ENCODE results near the gene TH.
A peak's percentile ranks its signal among the peaks of the same experiment; 100 is the strongest.

TH gene

DNA sequence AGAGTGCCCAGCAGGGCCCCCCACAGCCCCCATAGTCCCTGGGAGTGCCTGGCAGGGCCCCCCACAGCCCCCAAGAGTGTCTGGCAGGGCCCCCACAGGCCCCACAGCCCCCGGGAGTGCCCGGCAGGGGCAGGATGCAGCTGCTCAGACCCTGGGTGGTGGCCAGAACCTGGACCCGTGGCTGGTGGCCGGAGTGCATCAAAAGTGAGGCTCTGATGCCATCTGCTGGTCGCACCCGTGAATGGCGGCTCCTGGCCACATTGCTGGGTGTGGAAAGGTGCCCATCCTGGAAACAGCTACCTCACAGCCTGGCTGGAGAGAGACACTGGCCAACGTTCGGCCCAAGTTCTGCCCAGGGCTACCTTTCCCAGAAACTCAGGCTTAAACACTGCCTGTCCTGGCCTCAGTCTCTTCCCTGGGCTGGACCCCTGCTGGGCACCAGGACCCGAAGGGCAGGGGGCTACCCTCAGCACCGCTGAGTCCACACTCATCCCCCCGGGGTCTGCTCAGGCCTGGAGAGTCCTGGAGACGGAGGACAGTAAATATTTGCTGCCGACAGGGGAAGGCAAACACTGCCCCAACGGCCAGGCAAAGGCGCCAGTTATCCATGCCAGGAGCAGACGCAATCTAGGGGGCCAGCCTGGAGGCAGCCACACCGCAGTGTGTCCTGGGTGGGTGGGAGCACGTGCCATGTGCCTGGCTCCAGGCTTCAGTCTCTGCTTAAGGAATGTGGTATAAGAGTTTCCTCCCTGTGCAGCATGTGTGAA is 15.0 kb downstream of the TH start:
- Histone ChIP-seq H3K9me3 (no peaks in the 10 kb centered on the region), H3K27me3 (no peaks in the 10 kb centered on the region), H3K4me3 (ENCODE audit: low read depth, low read length) (no peak overlapping the region), H3K4me1 (no peaks in the 10 kb centered on the region; the same call in 1 of the 2 replicates), H3K36me3 (no peaks in the 10 kb centered on the region)
- DNase-seq, result peak; percentile 79
- TF ChIP-seq, protein P1, sequence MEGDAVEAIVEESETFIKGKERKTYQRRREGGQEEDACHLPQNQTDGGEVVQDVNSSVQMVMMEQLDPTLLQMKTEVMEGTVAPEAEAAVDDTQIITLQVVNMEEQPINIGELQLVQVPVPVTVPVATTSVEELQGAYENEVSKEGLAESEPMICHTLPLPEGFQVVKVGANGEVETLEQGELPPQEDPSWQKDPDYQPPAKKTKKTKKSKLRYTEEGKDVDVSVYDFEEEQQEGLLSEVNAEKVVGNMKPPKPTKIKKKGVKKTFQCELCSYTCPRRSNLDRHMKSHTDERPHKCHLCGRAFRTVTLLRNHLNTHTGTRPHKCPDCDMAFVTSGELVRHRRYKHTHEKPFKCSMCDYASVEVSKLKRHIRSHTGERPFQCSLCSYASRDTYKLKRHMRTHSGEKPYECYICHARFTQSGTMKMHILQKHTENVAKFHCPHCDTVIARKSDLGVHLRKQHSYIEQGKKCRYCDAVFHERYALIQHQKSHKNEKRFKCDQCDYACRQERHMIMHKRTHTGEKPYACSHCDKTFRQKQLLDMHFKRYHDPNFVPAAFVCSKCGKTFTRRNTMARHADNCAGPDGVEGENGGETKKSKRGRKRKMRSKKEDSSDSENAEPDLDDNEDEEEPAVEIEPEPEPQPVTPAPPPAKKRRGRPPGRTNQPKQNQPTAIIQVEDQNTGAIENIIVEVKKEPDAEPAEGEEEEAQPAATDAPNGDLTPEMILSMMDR (IDR thresholded peaks at IDR 0.05; ENCODE audit: low read depth, low read length), result peak; percentile 62

DNA sequence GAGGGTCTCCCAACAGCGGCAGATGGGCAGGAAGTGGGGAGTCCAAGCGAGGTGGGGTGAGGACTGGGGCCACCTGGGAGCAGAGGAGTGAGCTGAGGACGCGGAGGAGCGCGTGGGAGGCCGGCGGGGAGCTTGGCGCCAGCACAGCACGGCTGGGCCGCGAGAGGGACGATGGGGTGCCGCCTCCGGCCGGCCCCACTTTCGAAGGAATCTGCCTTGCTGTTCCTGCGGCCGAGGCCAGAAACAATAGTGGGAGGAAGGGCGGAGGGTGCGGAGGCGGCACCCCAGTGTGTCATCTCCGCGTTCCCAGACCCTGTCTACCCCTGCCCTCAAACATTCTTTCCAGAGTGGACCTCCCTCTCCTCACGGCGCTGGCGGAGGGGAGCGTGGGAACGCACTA is 16.1 kb downstream of the TH start:
- no peak overlapping the region for H3K4me3 ChIP-seq (ENCODE audit: low read depth, low read length)
- H3K9me3 ChIP-seq, result no peaks in the 10 kb centered on the region
- DNase-seq, result no peak
- no peaks in the 10 kb centered on the region for H3K36me3 ChIP-seq
- TF ChIP-seq, protein P1 (IDR thresholded peaks at IDR 0.05; ENCODE audit: low read depth, low read length), result no peak
- no peaks in the 10 kb centered on the region for H3K27me3 ChIP-seq
- H3K4me1 ChIP-seq, result peaks cover 8% of the 10 kb centered on the region

GRCh38 chr11:2154889-2155288 is 16.7 kb downstream of the TH start:
- no peak for DNase-seq
- Histone ChIP-seq H3K36me3 (no peaks in the 10 kb centered on the region), H3K4me3 (ENCODE audit: low read depth, low read length) (no peak overlapping the region), H3K27me3 (no peaks in the 10 kb centered on the region), H3K9me3 (no peaks in the 10 kb centered on the region), H3K4me1 (peaks cover 13% of the 10 kb centered on the region)
- TF ChIP-seq, protein P1 (IDR thresholded peaks at IDR 0.05; ENCODE audit: low read depth, low read length), result no peak

DNA sequence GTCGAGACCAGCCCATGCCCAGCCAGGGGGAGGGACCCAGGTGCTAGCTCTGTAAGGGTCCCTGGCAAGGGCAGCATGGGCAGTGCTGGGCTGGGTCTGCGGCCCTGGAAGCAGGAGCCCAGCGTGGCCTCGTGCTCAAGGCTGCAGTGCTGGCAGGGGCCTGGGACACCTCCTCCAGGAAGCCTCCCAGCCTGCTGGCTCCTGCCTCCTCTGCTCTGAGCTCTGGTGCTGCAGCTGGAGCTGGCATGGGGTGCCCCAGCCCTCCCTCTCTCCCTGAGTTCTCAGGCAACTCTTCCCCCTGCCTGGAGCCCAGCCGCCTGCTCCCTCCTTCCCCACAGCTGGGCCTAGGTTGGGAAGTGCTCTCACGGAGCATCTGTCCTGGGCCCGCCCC is 17.4 kb downstream of the TH start:
- Histone ChIP-seq H3K4me3 (ENCODE audit: low read depth, low read length) (no peak overlapping the region), H3K9me3 (no peaks in the 10 kb centered on the region), H3K27me3 (no peaks in the 10 kb centered on the region), H3K4me1 (peaks cover 15% of the 10 kb centered on the region), H3K36me3 (no peaks in the 10 kb centered on the region)
- TF ChIP-seq, protein P1 (IDR thresholded peaks at IDR 0.05; ENCODE audit: low read depth, low read length), result no peak
- DNase-seq, result no peak

- no peaks in the 10 kb centered on the region for H3K9me3 ChIP-seq
- TF ChIP-seq, protein P1 (IDR thresholded peaks at IDR 0.05; ENCODE audit: low read depth, low read length), result no peak
- peaks cover 15% of the 10 kb centered on the region for H3K4me1 ChIP-seq
- no peak for DNase-seq
- no peak overlapping the region for H3K4me3 ChIP-seq (ENCODE audit: low read depth, low read length)
- H3K27me3 ChIP-seq, result no peaks in the 10 kb centered on the region
- H3K36me3 ChIP-seq, result no peaks in the 10 kb centered on the region
Observed at GRCh38 chr11:2153581-2154194, 17.9 kb downstream of the TH start.
